ENCODE results near the gene PAPOLG.

- TF ChIP-seq CTCF (IDR thresholded peaks at IDR 0.05): no peak
- TF ChIP-seq POLR2A (IDR thresholded peaks at IDR 0.05): no peak
- TF ChIP-seq EP300 (IDR thresholded peaks at IDR 0.05): no peak
Observed at GRCh38 chr2:60808330-60808801, 52.3 kb downstream of the PAPOLG start.
